HT1080 (cell line): ENCODE measurements around the gene SCN5A. TPM values are rescaled to one million over a fixed set of nuclear protein-coding genes. Genes with fewer than 3 reads are reported as not detected.

Source experiments
- DNase-seq: peaks from one replicate; pipeline ENCODE4 v3.0.0-alpha.2; 2015; ENCODE audit warnings: low read depth
- total RNA-seq: library from RNA; depleted of rRNA; stranded (reverse); fragments of >200 nt; shearing (Covaris generic); gene quantifications from 2 replicates; pipeline ENCODE4 v1.2.3, GENCODE V29; 2014

SCN5A gene
- total RNA-seq, 1 experiment from 2014 or later = 5.9 TPM

- no peak for DNase-seq
These were observed 23.3 kb downstream of the SCN5A start for GRCh38 chr3:38626171-38626570.

GRCh38 chr3:38623539-38623938, 25.9 kb downstream of the SCN5A start:
- no peak for DNase-seq

GRCh38 chr3:38622336-38622735, 27.2 kb downstream of the SCN5A start:
- no peak for DNase-seq

GRCh38 chr3:38620236-38620635, 29.3 kb downstream of the SCN5A start:
- peak; percentile 42 for DNase-seq

- DNase-seq = no peak
These were observed 31.1 kb downstream of the SCN5A start for GRCh38 chr3:38618343-38618742.

- DNase-seq = no peak
These were observed 31.9 kb downstream of the SCN5A start for GRCh38 chr3:38617586-38617985.

DNA sequence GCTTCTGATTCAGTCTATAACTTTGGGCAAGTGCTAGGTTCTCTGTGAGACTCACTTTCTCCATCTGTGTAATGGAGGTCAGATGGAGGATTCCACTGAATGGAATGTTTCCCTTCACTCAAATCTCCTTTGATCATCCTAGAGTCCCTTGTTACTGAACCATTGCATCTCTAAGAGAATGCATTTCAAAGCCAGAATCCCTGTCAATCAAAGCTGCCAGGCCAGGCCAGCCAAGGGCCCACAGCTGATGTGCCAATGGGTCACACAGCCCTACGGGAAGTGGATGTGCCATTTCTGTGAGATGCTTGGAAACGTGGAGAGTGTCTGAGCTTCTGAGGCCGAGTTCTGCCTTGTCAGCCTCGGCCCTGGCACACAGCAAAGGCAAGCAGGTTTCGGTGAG, 32.4 kb downstream of the SCN5A start:
- no peak for DNase-seq

DNA sequence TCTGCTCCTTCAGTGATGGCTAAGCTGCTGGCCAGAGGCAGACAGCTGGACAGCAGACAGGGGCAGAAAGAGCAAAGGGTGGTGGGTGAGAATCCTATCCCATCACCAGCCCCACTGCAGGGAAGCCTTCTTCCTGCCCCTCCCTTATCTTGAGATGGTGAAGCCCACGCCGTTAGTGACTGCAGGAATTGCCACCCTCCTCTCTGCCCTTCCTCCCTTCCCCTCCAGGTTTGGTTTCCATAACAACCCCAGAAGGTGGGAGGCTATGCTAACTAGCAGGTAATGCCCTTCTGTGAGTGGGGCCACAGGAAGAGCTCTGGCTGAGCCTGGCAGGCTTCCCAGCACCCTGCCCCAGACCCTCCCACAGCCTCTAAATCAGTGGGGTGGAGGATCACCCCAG, 32.8 kb downstream of the SCN5A start:
- DNase-seq = no peak

GRCh38 chr3:38616111-38616510, 33.4 kb downstream of the SCN5A start:
- no peak for DNase-seq

GRCh38 chr3:38614651-38615352, 34.7 kb downstream of the SCN5A start:
- no peak for DNase-seq

- no peak for DNase-seq
These were observed 35.4 kb downstream of the SCN5A start for GRCh38 chr3:38614091-38614490.

GRCh38 chr3:38613426-38613825, 36.1 kb downstream of the SCN5A start:
- DNase-seq = no peak

DNA sequence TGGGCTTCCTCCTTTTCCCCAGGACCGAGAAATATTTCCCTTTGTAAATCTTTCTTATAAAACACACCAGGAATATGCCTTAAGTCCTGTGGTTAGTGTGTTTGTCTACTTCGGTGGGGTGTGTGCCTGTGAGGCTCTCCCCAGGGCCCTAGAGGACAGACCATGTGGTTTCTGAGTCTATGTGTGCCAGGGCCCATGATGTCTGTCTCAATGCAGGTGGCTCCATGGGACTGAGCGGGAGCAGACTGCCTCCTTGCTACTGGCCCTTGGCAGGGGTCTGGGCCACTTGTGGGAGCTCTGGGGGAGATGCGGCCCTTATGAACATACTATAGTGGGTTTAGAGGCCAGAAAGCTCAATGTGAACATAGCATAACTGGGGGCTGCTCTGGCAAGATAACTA, 37.6 kb downstream of the SCN5A start:
- no peak for DNase-seq

- DNase-seq = no peak
These were observed 38.6 kb downstream of the SCN5A start for GRCh38 chr3:38610934-38611333.

- DNase-seq = no peak
These were observed 39.1 kb downstream of the SCN5A start for GRCh38 chr3:38610436-38610835.

DNA sequence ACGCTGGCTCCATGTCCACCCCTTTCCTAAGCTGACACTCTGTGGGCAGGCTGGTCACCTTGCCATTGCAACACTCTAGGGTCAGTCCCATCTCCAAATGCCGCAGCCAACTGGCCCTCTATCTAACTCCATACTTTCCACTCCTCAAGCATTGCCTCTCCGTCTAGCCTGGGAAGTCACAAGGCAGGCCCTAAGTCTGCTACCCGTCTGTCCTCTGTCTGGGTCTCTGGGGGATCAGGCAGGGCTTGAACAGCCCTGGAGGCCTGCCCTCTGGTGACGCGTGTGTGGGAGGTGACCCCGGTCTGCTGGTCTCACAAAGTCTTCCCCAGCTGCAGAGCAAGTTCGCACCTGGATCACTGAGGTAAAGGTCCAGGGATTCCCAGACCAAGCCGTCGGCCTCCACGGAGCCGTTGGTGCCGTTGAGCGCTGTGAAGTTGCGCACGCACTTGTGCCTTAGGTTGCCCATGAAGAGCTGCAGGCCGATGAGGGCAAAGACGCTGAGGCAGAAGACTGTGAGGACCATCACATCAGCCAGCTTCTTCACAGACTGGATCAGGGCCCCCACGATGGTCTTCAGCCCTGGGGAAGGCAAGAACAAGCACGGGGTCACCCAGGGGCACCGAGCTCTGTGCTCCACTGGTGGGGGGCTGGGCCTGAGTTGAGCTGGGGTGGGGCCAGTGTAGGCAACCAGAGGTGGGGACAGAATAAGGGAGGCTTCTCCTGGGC, 39.9 kb downstream of the SCN5A start:
- DNase-seq = no peak

DNA sequence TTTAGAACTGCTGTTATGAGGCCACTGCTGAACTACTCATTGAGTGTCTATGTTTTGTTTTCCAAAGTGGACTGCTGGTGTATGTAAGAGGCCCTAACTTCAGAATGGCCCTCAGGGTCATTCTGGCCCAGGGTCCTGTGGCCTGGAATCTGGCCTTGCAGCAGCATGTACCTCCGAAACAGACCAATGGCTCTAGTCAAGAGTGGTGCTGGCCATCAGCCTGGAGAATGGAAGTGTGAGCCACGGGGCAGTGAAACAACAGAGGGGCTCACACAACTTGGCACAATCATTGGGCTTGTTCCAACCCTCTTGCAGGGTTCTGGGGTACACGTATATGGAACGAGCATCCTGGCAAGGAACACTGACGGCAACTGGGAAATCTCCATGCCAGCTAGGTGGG, 40.5 kb downstream of the SCN5A start:
- no peak for DNase-seq

DNA sequence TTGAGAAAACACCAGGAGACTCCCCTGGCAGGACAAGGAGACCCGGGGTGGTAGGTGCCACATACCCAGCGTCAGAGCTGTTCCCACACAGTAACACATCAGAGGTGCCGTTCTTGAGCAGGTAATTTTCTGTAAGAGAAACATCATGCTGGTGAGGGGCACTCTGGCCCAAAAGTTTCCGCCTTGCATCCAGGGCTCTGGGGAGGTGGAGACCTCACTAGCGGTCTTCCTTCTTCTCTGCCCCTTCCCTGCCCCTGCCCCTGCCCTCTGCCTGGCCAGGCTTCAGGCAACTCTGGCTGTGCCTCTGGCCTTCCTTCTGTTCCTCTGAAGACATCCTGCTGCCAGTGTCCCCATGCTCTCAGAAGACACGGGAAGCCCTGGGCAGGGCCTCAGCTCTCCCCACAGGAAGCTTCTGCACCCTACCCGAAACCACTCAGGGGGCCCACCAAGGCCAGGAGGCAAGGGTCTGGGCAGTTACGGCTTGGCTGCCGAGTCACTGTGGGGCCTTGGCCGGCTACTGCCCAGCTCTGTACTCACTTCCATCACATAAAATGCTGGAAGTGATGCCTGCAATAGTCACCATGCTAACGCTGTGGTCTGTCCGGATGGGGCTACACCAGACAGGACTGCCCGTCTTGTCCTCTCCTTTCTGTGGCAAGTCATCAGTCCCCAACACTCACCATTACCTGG, 41.3 kb downstream of the SCN5A start:
- DNase-seq = no peak

GRCh38 chr3:38606561-38606960, 42.9 kb downstream of the SCN5A start:
- DNase-seq = no peak

DNA sequence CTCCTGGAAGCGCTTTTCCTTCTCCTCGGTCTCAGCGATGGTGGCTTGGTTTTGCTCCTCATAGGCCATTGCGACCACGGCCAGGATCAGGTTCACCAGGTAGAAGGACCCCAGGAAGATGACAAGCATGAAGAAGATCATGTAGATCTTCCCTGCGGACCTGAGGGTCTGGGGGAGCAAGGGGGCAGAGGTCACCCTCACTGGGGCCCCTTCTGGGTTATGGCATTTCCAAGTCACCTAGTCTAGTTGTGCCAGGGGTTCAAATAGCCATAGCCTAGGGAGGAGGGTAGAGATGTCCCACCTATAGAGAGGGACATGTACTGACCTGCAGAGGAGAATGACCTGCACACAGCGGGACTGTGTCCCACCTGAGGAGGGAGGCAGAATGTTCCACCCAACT, 43.5 kb downstream of the SCN5A start:
- DNase-seq = no peak

- DNase-seq = no peak
These were observed 45.2 kb downstream of the SCN5A start for GRCh38 chr3:38604246-38604645.

- DNase-seq = no peak
These were observed 45.8 kb downstream of the SCN5A start for GRCh38 chr3:38603731-38604131.
